GM18519 (cell line): Measurements from ENCODE around the gene TMEM62.
"Not testable (repeated sequence)": the region's sequence is repeated elsewhere in the genome, so short reads cannot be mapped to it uniquely, and the experiment has no call there.

Source experiments
- ATAC-seq: cut with Tn5 transposase; IDR thresholded peaks from one replicate; pipeline ENCODE4 v1.9.1; 2021; ENCODE audit warnings: mild to moderate bottlenecking, moderate library complexity; ENCODE audit not compliant: unreplicated experiment, low FRiP score

The TMEM62 gene

GRCh38 chr15:43207024-43207423 lies 73.6 kb downstream of the TMEM62 start:
- ATAC-seq, result no peak

- ATAC-seq, result no peak
Measured at GRCh38 chr15:43208052-43209002, 74.9 kb downstream of the TMEM62 start.

GRCh38 chr15:43209059-43209824 lies 75.9 kb downstream of the TMEM62 start:
- ATAC-seq, result no peak

GRCh38 chr15:43210172-43210745 lies 76.9 kb downstream of the TMEM62 start:
- ATAC-seq, result no peak

GRCh38 chr15:43210807-43211206 lies 77.4 kb downstream of the TMEM62 start:
- no peak for ATAC-seq

- ATAC-seq, result no peak
Measured at GRCh38 chr15:43211224-43211735, 77.9 kb downstream of the TMEM62 start.

DNA sequence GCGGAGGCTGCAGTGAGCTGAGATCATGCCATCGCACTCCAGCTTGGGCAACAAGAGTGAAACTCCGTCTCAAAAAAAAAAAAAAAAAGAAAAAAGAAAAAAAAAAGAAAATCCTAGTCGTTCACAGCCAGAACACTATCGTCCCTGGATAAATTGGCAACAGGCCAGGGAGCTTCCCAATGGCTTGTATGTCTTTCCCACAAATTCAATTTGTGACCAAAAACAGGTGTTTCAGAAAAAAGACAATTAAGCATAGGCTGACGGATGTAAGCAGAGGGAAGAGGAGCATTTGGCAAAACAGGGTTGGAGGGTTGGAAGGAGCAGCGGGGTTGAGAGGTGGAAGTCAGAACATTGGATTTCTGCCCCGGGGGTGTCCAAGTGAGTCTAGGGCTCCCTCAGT lies 78.9 kb downstream of the TMEM62 start:
- no peak for ATAC-seq

- no peak for ATAC-seq
Measured at GRCh38 chr15:43212951-43213350, 79.6 kb downstream of the TMEM62 start.

DNA sequence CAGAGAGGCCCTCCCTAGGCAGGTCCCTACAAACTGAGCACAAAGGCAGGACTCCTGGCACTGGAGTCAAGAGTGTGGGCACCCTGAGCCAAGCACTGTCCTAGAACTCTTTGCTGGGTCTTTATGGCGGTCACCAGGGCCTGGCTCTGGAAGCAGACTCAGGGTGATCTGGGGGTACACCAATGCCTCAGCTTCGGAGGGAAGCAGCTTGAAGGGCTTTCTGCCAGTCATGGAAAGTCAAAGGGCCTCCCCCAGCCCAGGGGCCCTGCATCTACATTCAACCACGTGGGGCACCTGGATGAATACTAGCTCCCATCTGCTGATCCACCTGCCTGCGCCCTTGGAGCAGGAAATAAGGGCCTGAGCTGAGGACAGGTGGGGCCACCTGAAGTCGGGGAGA lies 80.1 kb downstream of the TMEM62 start:
- ATAC-seq, result no peak

- no peak for ATAC-seq
Measured at GRCh38 chr15:43214169-43214568, 80.8 kb downstream of the TMEM62 start.

DNA sequence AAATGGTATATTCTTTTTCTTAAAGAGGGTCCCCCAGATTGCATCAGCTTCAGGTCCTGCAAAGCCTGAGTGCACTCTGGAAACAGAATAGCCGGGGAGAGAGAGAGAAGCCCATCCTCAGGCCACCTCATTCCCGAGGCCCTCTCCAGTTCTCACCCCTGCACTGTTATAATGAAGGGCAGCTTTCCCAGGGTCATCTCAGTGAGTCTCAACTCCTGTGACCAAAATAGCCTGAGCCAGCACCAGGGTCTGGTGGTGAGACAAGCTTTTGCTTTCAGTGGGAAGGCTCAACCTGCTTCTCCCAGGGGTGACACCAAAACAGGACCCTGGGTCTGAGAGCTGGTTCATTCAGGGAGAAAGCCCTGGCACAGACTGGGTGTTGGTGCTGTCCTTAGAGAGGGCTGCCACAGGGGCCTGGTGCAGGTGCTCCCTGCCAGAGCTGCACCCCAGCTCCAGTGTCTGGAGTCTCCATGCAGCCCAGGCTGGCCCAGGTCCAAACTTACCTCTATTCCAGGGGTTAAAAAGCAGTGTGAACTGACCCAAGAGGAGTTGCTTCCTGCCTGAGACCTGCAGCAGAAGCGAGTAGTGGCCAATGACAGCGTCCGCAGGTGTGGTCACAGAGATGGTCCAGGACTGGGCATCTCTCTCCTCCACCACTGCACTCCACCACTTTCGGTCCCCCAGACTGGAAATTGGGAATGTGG lies 81.4 kb downstream of the TMEM62 start:
- no peak for ATAC-seq

- ATAC-seq, result no peak
Measured at GRCh38 chr15:43215961-43216360, 82.6 kb downstream of the TMEM62 start.

DNA sequence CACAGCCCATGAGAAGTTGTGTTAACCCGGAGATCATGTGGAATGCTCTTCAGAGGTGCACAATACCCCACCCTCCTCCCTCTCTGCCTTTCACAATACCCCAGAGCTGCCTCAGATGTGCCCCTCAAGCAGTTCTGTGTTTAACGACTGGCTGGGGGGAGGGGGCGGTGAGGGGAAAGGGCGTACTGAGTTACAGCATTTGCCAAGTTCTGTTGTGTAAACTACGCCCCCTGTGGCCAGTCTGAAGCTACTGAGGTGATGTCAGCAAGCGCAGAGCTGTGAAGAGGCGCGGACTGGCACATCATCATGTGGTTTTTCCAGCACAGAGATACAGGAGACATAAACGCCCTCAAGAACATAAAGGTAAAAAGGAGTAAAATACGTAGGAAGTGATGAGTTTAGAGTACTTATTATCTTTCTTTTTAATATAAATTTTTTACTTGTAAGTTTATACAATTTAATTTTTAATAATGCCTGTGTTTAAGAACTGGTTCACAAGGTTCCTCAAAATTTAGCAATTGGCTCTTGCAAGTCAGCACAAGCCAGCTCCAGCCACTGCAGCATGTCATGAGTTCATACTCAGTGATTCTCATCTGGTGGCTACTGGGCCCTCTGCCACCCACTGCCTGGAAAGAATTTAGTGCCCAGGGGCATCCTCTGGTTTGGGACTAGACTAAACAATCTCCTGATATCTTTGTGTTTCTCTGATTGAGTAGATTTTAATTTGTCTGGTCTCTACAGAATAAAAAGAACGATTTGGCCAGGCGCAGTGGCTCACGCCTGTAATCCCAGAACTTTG lies 85.7 kb downstream of the TMEM62 start:
- ATAC-seq, result no peak

- no peak for ATAC-seq
Measured at GRCh38 chr15:43219929-43220928, 86.8 kb downstream of the TMEM62 start.

DNA sequence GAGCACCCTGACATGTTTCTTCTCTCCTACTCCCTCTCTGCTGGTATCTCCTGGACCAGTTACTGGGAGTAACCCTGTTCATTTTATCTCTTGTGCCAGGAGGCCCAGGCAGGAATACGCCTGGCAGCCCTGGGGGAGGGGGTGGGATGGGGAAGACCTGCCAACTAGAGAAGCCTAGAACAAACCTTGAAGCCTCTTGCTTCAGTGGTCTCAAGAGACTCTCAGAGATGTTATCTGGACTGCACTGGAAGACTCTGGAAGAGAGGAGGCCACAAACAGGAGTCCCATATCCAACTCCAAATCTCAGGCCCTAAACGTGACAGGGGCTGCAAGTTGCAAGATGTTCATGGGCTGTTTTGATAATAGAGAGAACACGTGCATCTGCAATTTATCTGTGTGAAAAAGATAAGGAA lies 87.6 kb downstream of the TMEM62 start, which contains the start of gene EPB42:
Gene EPB42 (minus strand): TSS at position 28 of the 413 bp plus-strand sequence. CDS start 193 bp downstream, outside the sequence.
- no peak for ATAC-seq

- ATAC-seq, result no peak
Measured at GRCh38 chr15:43221422-43221821, 88.0 kb downstream of the TMEM62 start.

GRCh38 chr15:43225201-43225949 lies 92.0 kb downstream of the TMEM62 start:
- ATAC-seq, result no peak

DNA sequence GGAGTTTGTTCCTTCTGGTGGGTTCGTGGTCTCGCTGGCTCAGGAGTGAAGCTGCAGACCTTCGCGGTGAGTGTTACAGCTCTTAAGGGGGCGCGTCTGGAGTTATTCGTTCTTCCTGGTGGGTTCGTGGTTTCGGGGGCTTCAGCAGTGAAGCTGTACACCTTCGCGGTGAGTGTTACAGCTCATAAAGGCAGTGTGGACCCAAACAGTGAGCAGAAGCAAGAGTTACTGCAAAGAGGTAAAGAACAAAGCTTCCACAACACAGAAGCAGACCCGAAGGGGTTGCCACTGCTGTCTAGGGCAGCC lies 92.5 kb downstream of the TMEM62 start:
- ATAC-seq, result not testable (repeated sequence)
